Activated naive CD4-positive, alpha-beta T cell treated with anti-CD3 and anti-CD28 coated beads, Interleukin-2, amount 50 U/mL, for 24 hours (primary cell): Measurements from ENCODE around the gene PNPLA2.

ENCODE experiments used
- H3K27ac Mint-ChIP-seq: one replicate; pipeline ENCODE4 v1.8.0; 2021; ENCODE audit warnings: mild to moderate bottlenecking, mixed read lengths
- H3K27me3 Mint-ChIP-seq: one replicate; pipeline ENCODE4 v1.8.0; 2021; ENCODE audit warnings: mixed read lengths
- H3K36me3 Mint-ChIP-seq: one replicate; pipeline ENCODE4 v1.8.0; 2021; ENCODE audit warnings: mixed read lengths
- H3K4me1 Mint-ChIP-seq: one replicate; pipeline ENCODE4 v1.8.0; 2021; ENCODE audit warnings: mixed read lengths
- H3K4me3 Mint-ChIP-seq: one replicate; pipeline ENCODE4 v1.8.0; 2021; ENCODE audit warnings: mild to moderate bottlenecking, mixed read lengths
- H3K9me3 Mint-ChIP-seq: one replicate; pipeline ENCODE4 v1.8.0; 2021; ENCODE audit warnings: mixed read lengths

Gene PNPLA2

DNA sequence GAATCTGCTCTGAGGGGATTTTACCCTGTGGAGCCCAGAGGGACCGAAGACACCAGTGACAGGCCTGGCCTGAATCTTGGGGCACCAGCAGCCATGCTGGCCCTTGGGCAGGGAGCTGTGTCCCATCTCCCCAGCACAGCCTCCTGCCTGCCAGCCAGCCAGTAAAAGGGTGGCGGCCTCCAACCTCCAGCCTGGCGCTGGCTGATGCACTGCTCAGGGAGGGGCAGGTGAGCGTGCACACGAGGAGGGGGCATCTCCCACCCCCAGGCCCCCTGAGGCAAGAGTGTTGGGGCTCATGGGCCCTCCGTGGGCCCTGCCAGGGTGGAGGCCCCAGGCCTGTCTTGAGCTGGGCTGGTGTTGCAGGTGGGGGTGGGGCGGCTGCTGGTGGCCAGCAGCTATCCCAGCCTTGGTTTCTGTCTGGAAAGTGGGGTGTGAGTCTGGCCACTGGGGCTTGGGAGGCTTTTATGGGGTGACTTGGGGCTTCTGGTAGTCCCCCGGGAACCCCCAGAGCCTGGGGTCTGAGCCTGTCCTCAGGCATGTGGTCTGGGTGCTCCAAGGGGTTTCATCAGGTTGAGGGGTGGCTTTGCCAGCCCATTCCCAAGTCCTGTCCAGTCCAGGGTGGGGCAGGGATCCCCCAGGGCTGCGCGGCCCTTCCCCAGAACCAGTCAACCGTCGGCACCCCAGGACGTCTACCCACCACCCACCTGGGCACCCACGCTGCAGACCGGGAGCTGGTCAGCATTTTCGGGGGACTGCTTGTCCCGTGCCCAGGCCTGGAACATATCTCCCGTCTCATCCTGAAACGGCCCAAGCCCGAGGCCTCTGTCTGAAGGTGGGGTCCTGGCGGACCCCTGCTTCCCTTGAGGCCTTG lies 41.8 kb downstream of the PNPLA2 start:
- H3K4me3 Mint-ChIP-seq: no peak overlapping the region
- no peak overlapping the region for H3K27ac Mint-ChIP-seq
- H3K9me3 Mint-ChIP-seq: no peaks in the 10 kb centered on the region
- no peaks in the 10 kb centered on the region for H3K36me3 Mint-ChIP-seq
- no peaks in the 10 kb centered on the region for H3K4me1 Mint-ChIP-seq
- H3K27me3 Mint-ChIP-seq: no peaks in the 10 kb centered on the region

DNA sequence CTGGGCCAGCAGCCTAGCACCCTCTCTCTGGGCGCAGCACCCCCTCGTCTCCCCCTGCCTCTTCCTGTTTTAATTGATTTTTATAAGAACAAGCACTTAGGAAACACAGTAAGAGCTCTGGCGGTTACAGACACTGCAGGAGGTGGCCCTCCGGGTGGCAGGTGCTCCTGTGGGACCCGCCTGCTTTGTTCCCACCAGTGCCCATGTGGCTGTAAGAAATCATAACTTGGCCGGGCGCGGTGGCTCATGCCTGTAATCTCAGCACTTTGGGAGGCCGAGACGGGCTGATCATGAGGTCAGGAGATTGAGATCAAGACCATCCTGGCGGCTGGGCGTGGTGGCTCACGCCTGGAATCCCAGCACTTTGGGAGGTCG lies 42.4 kb downstream of the PNPLA2 start:
- H3K27me3 Mint-ChIP-seq: no peaks in the 10 kb centered on the region

DNA sequence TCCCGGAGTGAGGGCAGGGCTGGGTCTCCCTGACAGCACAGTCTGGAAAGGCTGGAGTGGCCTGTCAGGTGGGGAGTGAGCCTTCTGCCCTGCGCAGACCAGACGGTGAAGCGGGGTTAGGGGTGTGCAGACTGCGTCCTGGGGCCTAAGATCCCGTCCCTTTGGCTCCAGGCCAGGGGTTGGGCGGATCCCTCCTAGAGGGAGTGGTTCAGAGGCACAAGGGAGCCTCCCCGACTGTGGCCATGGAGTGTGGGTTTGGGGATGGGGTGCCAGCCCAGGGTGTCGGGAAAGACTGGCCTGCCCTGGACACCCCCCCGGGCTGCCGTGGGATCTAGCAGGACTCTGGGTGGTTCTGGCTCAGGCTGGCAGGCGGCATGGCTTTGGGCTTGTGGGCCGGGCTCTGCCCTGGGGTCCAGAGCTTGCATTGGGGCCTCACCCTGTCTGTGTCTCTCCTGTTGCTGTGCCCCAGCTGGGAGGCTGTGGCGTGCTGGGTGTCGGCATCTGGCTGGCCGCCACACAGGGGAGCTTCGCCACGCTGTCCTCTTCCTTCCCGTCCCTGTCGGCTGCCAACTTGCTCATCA lies 43.5 kb downstream of the PNPLA2 start:
- Mint-ChIP-seq H3K27me3 (no peaks in the 10 kb centered on the region), H3K4me1 (no peaks in the 10 kb centered on the region), H3K9me3 (no peaks in the 10 kb centered on the region), H3K4me3 (no peak overlapping the region), H3K27ac (no peak overlapping the region), H3K36me3 (no peaks in the 10 kb centered on the region)

More for the DNA sequence above, 42.4 kb downstream of the PNPLA2 start:
- H3K27ac Mint-ChIP-seq: no peak overlapping the region
- no peaks in the 10 kb centered on the region for H3K4me1 Mint-ChIP-seq
- H3K9me3 Mint-ChIP-seq: no peaks in the 10 kb centered on the region
- H3K4me3 Mint-ChIP-seq: no peak overlapping the region
- no peaks in the 10 kb centered on the region for H3K36me3 Mint-ChIP-seq

DNA sequence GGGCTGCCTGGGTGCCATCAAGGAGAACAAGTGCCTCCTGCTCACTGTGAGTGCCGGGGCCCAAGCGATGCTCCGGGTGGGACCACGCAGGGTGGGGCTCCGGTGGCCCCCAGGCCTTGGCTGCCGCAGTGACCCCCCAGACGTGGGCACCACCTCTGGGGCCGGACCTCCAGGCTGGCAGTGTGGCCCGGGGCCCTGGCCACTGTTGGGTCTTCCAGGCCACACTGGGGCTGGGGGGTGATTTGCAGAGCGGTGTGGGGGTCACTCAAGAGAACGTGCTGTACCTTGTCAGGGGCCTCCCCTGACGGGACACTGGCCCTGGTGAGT lies 43.9 kb downstream of the PNPLA2 start:
- no peaks in the 10 kb centered on the region for H3K36me3 Mint-ChIP-seq
- no peak overlapping the region for H3K4me3 Mint-ChIP-seq
- no peaks in the 10 kb centered on the region for H3K4me1 Mint-ChIP-seq
- H3K27ac Mint-ChIP-seq: no peak overlapping the region
- H3K9me3 Mint-ChIP-seq: no peaks in the 10 kb centered on the region
- no peaks in the 10 kb centered on the region for H3K27me3 Mint-ChIP-seq

DNA sequence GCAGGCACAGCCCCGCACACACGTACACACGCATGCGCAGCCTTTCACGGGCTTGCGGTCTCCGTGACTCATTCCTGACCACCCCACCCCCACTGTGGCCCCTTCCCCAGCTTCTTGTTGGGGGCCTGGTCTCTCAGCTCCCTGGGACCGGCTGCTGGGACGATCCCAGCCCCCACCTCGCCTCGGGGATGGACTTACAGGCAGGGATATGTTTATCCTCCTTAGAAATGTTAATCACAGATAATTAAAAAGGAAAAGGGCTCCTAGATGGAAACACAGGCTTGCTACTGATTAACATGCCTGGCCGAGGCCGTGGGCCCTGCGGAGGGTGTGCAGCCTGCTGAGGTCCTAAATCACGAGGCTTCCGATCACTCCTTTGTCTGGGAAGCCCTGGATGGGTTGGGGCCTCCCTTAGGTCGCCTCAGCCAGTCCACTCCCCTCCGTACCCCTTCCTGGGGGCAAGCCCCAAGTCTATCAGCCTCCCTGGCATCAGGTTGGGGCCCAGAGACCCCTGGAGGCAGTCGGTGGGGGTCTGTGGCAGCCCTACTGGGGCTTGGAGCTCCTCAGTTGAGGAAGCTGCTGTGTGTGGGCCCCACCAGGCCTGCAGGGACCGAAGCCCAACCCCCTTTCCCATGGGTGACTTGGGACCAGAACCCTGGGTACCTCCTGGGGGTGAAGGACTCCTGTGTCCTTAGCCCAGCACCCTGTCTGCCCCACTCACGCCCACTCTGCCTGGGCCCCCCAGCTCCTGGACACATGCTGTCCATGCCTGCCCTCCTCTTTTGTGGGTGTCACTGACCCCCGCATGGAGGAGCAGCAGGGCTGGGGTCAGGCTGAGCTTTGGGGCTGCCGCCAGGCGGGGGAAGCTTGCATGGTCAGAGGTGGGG lies 44.6 kb downstream of the PNPLA2 start:
- H3K27me3 Mint-ChIP-seq: no peaks in the 10 kb centered on the region
- no peak overlapping the region for H3K4me3 Mint-ChIP-seq
- H3K4me1 Mint-ChIP-seq: no peaks in the 10 kb centered on the region
- H3K9me3 Mint-ChIP-seq: no peaks in the 10 kb centered on the region
- H3K36me3 Mint-ChIP-seq: no peaks in the 10 kb centered on the region
- H3K27ac Mint-ChIP-seq: no peak overlapping the region

DNA sequence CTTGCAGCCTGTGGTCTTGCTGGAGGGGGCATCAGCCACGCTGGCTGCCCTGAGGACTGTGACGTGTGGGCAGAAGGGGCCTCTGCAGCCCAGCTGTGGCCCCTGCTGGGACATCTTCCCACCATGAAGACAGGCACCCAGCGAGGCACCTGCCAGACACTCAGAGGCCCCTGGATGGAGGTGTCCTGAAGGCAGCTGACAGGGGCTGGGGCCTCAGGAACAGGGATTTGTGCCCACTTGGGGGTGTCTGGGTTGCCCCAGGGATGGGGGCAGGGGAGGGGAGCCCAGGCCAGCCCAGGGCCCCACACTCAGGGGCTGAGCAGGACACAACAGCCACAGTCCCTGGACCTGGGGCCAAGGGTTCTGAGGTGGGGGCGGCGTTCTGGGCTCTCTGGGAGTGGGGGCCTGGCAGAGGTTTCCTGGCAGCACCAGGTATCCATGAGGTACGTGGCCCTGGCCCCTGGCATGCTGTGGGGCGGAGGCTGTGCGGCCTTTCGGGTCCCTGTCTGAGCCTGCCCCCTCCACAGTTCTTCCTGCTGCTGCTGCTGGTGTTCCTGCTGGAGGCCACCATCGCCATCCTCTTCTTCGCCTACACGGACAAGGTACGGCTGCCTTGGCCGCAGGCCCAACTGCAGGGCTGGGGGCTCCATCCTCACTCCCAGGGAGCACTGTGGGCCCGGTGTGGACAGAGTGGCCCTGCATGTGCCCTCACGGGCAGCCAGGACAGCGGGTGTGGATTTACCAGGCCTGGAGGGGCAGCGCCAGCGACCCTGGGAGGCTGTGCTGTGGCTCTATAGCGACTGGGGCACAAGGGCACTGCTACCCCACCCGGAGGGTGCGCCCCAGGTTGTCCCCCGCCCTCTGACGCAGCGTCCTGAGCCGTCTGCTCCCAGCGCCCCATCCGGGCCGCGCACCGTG lies 45.5 kb downstream of the PNPLA2 start:
- no peaks in the 10 kb centered on the region for H3K4me1 Mint-ChIP-seq
- no peaks in the 10 kb centered on the region for H3K27me3 Mint-ChIP-seq
- no peak overlapping the region for H3K27ac Mint-ChIP-seq
- H3K9me3 Mint-ChIP-seq: no peaks in the 10 kb centered on the region
- no peak overlapping the region for H3K4me3 Mint-ChIP-seq
- H3K36me3 Mint-ChIP-seq: no peaks in the 10 kb centered on the region

DNA sequence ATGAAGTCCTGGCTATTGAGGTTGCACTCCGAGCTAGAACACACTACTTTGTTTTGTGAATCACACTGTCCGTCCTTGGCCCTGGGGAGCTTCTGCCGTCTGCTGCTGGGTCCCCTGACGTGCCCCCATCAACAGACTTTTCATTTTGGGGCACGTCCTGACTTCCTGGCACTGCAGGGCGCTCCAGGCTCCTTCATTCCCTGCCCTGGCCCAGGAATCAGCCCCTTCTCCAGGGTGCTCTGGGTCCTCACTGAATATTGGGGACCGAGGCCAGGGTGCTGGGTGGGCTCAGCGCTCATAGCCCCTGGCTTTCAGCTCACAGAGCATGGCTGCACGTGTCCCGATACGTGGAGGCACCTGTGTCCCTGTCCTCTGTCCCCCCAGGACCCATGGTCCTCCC lies 46.2 kb downstream of the PNPLA2 start:
- H3K4me1 Mint-ChIP-seq: no peaks in the 10 kb centered on the region
- H3K27ac Mint-ChIP-seq: no peak overlapping the region
- H3K27me3 Mint-ChIP-seq: no peaks in the 10 kb centered on the region
- H3K36me3 Mint-ChIP-seq: no peaks in the 10 kb centered on the region
- no peaks in the 10 kb centered on the region for H3K9me3 Mint-ChIP-seq
- H3K4me3 Mint-ChIP-seq: no peak overlapping the region

DNA sequence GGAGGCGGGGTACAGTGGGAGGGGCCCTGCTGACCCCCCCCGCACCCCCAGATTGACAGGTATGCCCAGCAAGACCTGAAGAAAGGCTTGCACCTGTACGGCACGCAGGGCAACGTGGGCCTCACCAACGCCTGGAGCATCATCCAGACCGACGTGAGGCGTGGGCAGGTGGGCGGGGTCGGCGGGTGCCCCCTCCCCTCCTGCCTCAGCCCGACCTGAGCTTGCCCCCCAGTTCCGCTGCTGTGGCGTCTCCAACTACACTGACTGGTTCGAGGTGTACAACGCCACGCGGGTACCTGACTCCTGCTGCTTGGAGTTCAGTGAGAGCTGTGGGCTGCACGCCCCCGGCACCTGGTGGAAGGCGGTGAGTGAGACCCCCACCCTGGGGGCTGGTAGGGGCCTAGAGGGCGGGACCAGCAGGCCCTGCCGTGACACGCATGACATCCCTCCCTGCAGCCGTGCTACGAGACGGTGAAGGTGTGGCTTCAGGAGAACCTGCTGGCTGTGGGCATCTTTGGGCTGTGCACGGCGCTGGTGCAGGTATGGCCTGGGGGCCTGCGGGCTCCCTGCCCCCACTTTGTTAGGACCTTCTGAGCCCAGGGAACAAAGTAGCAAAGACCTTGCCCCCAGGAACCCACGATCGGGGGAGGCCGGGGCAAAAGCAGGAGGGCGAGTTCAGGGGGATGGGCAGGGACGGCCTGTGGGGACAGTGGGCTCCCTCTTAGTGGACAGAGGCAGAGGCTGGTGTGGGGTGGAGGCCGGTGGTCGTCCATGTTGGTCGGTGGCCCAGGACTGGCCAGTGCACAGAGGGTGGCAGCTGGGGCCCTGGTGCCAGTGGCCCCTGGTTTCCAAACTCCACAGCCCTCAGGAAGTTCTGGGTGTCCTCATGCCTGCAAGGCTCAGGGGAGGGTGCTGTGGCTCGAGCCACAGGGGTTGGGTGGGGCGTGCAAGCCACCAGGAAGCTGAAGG lies 47.0 kb downstream of the PNPLA2 start:
- Mint-ChIP-seq H3K27me3 (no peaks in the 10 kb centered on the region), H3K9me3 (no peaks in the 10 kb centered on the region), H3K36me3 (no peaks in the 10 kb centered on the region), H3K4me3 (peak overlapping the region; percentile 15), H3K27ac (no peak overlapping the region), H3K4me1 (no peaks in the 10 kb centered on the region)

DNA sequence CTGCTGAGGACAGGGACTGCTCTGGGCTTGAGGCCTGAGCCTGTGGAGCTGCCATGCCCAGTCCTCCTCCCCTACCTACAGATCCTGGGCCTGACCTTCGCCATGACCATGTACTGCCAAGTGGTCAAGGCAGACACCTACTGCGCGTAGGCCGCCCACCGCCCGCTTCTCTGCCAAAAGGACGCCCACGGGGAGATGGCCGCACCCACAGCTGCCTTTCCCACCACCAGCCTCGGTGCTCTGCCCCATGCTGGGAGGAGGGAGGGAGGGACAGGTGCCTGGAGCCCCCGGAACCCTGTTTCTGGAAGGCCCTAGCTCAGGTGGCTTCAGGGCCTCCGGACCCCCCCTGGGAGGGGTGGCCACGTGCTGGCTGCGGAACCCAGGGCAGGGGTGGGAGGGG lies 47.8 kb downstream of the PNPLA2 start:
- Mint-ChIP-seq H3K27ac (no peak overlapping the region), H3K9me3 (no peaks in the 10 kb centered on the region), H3K4me3 (no peak overlapping the region), H3K4me1 (no peaks in the 10 kb centered on the region), H3K27me3 (no peaks in the 10 kb centered on the region), H3K36me3 (no peaks in the 10 kb centered on the region)

DNA sequence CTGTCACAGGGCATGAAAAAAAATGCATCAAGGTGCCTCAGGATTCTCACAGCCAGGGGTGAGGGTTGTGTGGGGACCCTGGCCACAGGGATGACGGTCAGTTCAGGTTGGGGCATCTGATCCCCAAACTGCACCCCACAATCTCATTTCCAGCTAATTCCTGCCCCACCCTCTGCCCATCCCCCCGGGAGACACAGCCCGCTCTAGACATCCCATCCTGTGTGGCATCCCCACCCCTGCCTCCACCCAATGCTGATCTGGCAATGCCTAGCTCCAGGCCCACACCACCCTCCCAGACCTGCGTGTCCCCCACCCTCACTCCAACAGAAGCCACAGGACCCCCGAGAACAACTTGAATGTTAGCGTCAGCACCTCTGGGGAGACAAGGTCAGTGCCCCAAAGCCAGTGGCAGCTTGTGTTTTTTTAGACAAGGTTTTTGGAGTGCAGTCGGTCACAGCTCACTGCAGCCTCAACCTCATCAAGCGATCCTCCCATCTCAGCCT lies 49.2 kb downstream of the PNPLA2 start:
- no peaks in the 10 kb centered on the region for H3K9me3 Mint-ChIP-seq
- no peak overlapping the region for H3K27ac Mint-ChIP-seq
- no peaks in the 10 kb centered on the region for H3K36me3 Mint-ChIP-seq
- H3K4me1 Mint-ChIP-seq: no peaks in the 10 kb centered on the region
- no peaks in the 10 kb centered on the region for H3K27me3 Mint-ChIP-seq
- H3K4me3 Mint-ChIP-seq: no peak overlapping the region

DNA sequence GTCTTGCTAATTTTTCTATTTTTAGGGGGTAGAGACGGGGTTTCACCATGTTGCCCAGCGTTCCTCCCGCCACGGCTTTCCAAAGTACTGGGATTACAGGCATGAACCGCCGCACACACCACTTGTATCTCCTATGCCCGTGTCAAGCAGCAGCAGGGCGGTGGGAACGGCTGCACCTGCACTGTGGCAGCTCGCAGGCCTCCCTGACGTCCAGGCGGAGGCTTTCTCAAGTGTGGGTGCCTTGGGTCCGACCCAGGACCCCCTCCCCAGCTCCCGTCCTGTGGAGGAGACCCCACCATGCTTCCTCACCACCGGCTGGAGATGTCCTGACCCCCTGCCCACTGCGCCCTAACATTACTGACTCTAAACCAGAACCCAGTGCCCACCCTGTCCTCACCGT lies 49.7 kb downstream of the PNPLA2 start:
- Mint-ChIP-seq H3K27me3 (no peaks in the 10 kb centered on the region), H3K36me3 (no peaks in the 10 kb centered on the region), H3K27ac (no peak overlapping the region), H3K4me3 (no peak overlapping the region), H3K4me1 (no peaks in the 10 kb centered on the region), H3K9me3 (no peaks in the 10 kb centered on the region)

DNA sequence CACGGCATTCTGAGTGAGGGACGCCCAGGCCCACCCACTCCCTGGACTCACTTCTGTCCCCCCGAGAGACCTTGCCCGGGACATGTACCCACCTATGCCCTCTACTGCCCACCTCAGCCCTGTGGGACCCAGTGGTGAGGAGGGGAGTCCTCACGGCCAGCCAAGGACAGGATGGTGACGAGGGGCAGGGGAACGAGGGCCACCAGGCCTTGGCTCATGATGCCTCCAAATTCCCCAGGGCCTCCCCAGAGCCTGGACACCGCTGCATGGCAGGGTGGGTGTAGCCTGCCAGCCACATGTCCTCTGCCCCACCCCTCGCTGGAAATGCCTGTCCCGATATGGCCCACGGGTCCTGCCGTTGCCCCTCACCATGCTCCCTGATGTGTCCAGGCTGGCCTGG lies 50.1 kb downstream of the PNPLA2 start:
- no peak overlapping the region for H3K27ac Mint-ChIP-seq
- no peaks in the 10 kb centered on the region for H3K4me1 Mint-ChIP-seq
- peaks cover 2% of the 10 kb centered on the region for H3K36me3 Mint-ChIP-seq

DNA sequence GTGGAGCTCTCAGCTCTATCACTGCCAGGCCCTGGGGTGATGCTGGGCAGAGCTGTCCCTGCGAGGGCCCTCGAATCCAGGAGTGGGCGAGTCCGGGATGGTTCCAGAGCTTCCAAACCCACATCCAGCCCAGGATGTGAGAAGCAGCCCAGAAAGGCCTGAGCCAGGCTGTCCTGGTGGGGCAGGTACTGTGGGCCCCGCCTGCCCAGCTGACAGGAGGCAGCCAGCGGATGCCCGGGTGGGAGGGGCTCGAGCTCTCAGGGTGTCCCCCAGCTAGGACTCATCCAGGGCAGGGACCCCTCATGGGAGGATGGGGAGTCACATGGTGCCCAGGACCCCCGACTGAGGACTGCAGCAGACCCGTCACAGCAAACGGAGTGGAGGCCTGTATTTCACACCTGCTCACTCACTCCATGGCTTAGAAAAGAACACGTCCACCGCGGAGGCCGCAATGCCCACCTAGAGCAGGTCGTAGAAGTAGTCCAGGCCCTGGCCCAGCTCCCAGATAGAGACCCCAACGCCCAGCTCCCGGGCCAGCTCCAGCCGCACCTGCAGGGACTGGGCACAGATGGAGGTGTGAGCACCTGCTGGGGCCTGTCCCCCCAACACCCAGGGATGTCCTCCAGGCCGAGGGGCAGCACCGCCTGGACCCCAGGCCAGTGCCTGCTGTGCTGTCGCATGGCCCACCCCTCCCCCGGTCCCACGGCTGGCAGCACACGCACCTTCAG lies 50.8 kb downstream of the PNPLA2 start:
- Mint-ChIP-seq H3K4me1 (no peaks in the 10 kb centered on the region), H3K9me3 (no peaks in the 10 kb centered on the region), H3K36me3 (peaks cover 3% of the 10 kb centered on the region), H3K27ac (no peak overlapping the region), H3K27me3 (no peaks in the 10 kb centered on the region), H3K4me3 (no peak overlapping the region)

More for the DNA sequence above, 50.1 kb downstream of the PNPLA2 start:
- Mint-ChIP-seq H3K9me3 (no peaks in the 10 kb centered on the region), H3K4me3 (no peak overlapping the region), H3K27me3 (no peaks in the 10 kb centered on the region)

DNA sequence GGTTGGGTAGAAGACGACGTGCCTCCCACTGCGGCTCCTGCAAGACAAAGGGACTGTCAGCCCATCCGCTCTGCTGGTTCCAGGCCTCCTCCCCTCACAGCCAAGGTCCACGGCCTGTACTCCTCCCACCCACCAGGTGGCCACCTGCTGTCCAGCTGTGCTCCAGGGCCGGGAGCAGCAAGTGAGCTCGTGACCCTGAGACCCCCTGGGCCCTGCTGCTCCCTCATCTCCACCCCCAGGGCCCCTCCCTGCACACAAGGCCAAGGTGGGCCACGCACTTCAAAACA lies 51.4 kb downstream of the PNPLA2 start:
- H3K27me3 Mint-ChIP-seq: no peaks in the 10 kb centered on the region
- H3K36me3 Mint-ChIP-seq: peaks cover 4% of the 10 kb centered on the region
- H3K4me1 Mint-ChIP-seq: no peaks in the 10 kb centered on the region
- no peaks in the 10 kb centered on the region for H3K9me3 Mint-ChIP-seq
- H3K27ac Mint-ChIP-seq: no peak overlapping the region
- H3K4me3 Mint-ChIP-seq: no peak overlapping the region
